ENCODE data around the gene ITGA4. TPM values are rescaled to one million over a fixed set of nuclear protein-coding genes. Genes with fewer than 3 reads are reported as not detected.

Gene ITGA4
- total and polyA plus RNA-seq, 9 of the 15 experiments (the other 6 are each of a cell fraction or from before 2014, with no cell fraction given): 0.06 to 0.81 (median 0.27) TPM

DNA sequence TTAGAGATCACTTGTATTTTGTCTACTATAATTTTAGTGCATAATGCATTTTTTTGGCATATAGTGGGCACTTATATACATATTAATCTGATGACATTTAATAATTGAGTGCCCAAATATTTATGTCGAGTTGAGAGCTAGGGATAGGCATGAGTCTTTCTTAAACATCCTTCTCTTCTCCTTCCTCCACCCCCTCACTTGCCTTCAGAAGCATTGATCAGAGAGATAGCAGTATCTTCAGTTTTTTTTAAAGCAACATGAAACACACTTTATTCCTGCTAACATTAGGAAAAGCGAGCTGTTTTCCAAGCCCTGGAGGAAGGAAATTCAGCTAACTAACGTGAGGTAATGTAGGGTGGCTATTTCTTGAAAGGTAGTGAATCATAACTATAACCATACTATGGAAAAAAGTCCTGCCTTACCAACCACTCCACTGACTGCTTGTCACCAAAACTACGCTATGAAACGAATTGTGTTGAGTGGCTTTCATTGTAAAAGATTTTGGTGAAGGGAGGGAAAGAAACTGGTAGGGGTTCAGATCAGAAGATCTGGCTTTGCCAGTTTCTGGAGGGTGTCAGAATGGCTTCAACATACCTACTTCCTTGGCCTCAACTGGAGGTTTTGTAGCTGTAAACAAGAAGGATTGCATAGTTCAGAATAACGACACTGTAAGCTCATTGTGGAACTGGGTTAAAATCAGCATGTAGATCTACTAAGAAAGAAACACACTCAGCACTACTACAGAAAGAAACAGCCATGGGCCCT is 2.3 kb upstream of the ITGA4 start:
- no peaks in the 10 kb centered on the region for H3K9me3 ChIP-seq (replicated peaks; ENCODE audit: control insufficient read depth, insufficient read depth, low read depth, low read length)
- TF ChIP-seq HNRNPLL (IDR thresholded peaks at IDR 0.05; ENCODE audit: low read depth, low read length, poor library complexity, severe bottlenecking) (no peak), ZKSCAN8 (CRISPR knock-in tag; IDR thresholded peaks at IDR 0.05) (no peak), POLR3G (IDR thresholded peaks at IDR 0.05; ENCODE audit: extremely low read depth, insufficient read length, insufficient replicate concordance) (no peak), RBBP5 (IDR thresholded peaks at IDR 0.05; ENCODE audit: borderline replicate concordance, insufficient read depth, low read length, poor library complexity, severe bottlenecking) (no peak), SREBF2 (CRISPR knock-in tag; IDR thresholded peaks at IDR 0.05) (no peak)
- TF ChIP-seq, protein P1, sequence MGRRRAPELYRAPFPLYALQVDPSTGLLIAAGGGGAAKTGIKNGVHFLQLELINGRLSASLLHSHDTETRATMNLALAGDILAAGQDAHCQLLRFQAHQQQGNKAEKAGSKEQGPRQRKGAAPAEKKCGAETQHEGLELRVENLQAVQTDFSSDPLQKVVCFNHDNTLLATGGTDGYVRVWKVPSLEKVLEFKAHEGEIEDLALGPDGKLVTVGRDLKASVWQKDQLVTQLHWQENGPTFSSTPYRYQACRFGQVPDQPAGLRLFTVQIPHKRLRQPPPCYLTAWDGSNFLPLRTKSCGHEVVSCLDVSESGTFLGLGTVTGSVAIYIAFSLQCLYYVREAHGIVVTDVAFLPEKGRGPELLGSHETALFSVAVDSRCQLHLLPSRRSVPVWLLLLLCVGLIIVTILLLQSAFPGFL (CRISPR knock-in tag; IDR thresholded peaks at IDR 0.05): no peak
- TF ChIP-seq, protein P2, sequence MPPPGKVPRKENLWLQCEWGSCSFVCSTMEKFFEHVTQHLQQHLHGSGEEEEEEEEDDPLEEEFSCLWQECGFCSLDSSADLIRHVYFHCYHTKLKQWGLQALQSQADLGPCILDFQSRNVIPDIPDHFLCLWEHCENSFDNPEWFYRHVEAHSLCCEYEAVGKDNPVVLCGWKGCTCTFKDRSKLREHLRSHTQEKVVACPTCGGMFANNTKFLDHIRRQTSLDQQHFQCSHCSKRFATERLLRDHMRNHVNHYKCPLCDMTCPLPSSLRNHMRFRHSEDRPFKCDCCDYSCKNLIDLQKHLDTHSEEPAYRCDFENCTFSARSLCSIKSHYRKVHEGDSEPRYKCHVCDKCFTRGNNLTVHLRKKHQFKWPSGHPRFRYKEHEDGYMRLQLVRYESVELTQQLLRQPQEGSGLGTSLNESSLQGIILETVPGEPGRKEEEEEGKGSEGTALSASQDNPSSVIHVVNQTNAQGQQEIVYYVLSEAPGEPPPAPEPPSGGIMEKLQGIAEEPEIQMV (tag; conservative IDR thresholded peaks at IDR 0.05; ENCODE audit: low read depth): no peak
- TF ChIP-seq, protein P3, sequence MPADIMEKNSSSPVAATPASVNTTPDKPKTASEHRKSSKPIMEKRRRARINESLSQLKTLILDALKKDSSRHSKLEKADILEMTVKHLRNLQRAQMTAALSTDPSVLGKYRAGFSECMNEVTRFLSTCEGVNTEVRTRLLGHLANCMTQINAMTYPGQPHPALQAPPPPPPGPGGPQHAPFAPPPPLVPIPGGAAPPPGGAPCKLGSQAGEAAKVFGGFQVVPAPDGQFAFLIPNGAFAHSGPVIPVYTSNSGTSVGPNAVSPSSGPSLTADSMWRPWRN (IDR thresholded peaks at IDR 0.05; ENCODE audit: low read depth): no peak
- no peak overlapping the region for H3K9ac ChIP-seq (ENCODE audit: insufficient read depth in 1 of 2, low read depth in 2 of 2, low read length in 2 of 2)
- POLR2A ChIA-PET: no interaction called here
- H3K4me3 ChIP-seq: no peak overlapping the region
- in situ Hi-C loops (cut with MboI) (no loop called here), intact Hi-C loops (cut with micrococcal nuclease) (no loop called here)
- no peak for ATAC-seq
- FAIRE-seq: no peak
- no peaks in the 10 kb centered on the region for H4K20me1 ChIP-seq (replicated peaks; ENCODE audit: control insufficient read depth, insufficient read depth, low read length)
- H3K4me2 ChIP-seq (ENCODE audit: insufficient read depth, low read length): no peak overlapping the region
- CTCF ChIA-PET (ENCODE audit: low intra/inter-chr PET ratio): no interaction called here
- DNase-seq (ENCODE audit: extremely low read depth in 1 of 4, low spot score in 3 of 4): no peak
- no peaks in the 10 kb centered on the region for H3K36me3 ChIP-seq (ENCODE audit: control insufficient read depth, insufficient read depth, low read length)
- no peak overlapping the region for H2AFZ ChIP-seq (ENCODE audit: low read depth, low read length)
- no peaks in the 10 kb centered on the region for H3K79me2 ChIP-seq (ENCODE audit: control insufficient read depth, insufficient read depth, low read length)
- BruUV-seq (replicated peaks): no TSS peak
- H3K9me1 ChIP-seq (ENCODE audit: control insufficient read depth, insufficient read depth, low read length): no peaks in the 10 kb centered on the region
- H3K27ac ChIP-seq (ENCODE audit: extremely low read depth, low read depth, low read length): no peak overlapping the region
- 0% methylated on average over 6 of the region's 6 CpGs for WGBS (ENCODE audit: insufficient coverage, low coverage, missing lambda C conversion rate)
- peaks cover 0 to 4% of the 10 kb centered on the region in 2 experiments; a peak in 1 of 5 replicates for H3K4me1 ChIP-seq (replicated peaks in 1 of 2; ENCODE audit: control insufficient read depth in 2 of 2, insufficient read depth in 2 of 2, low read length in 2 of 2)
- no peaks in the 10 kb centered on the region for H3K27me3 ChIP-seq (ENCODE audit: control insufficient read depth in 2 of 2, insufficient read depth in 2 of 2, low read length in 2 of 2)

All from K562 (cell line).